Fibroblast of lung (primary cell): ENCODE measurements around the gene STRN3. TPM values are rescaled to one million over a fixed set of nuclear protein-coding genes. Genes with fewer than 3 reads are reported as not detected.

Source experiments
- DNase-seq, 2 donors: peaks; one replicate each; pipeline versions ENCODE4 v3.0.0 to v3.0.0-alpha.2; 2010; ENCODE audit warnings: low read depth in 2 of 2
- H2AFZ ChIP-seq: 2 replicates; pipeline ENCODE4 v1.5.1; 2012; ENCODE audit warnings: low read length, control low read depth, inconsistent platforms
- H3K27ac ChIP-seq: 2 replicates; pipeline ENCODE4 v1.5.1; 2011; ENCODE audit warnings: low read length, control low read depth; ENCODE audit not compliant: insufficient read depth
- H3K27me3 ChIP-seq: 2 replicates; pipeline ENCODE4 v1.5.1; 2011; ENCODE audit warnings: mild to moderate bottlenecking, low read length; ENCODE audit not compliant: control insufficient read depth, insufficient read depth
- H3K36me3 ChIP-seq: 2 replicates; pipeline ENCODE4 v1.5.1; 2011; ENCODE audit warnings: low read length; ENCODE audit not compliant: control insufficient read depth, insufficient read depth
- H3K4me1 ChIP-seq: 2 replicates; pipeline ENCODE4 v1.5.1; 2011; ENCODE audit warnings: low read length; ENCODE audit not compliant: control insufficient read depth, insufficient read depth; ENCODE audit errors: extremely low read depth
- H3K4me2 ChIP-seq: 2 replicates; pipeline ENCODE4 v1.5.1; 2011; ENCODE audit warnings: low read length, control low read depth; ENCODE audit not compliant: insufficient read depth; ENCODE audit errors: extremely low read depth
- H3K4me3 ChIP-seq, 4 experiments: fragments of 200-600 bp in 1 of 4; sonication (generic) in 1 of 4; replicated peaks in 1 of 4; 2 replicates each; pipeline ENCODE4 v1.5.1; 2011 to 2016; ENCODE audit warnings: low read length in 4 of 4, low read depth in 3 of 4, mild to moderate bottlenecking in 3 of 4, control low read depth in 2 of 4, inconsistent platforms in 1 of 4, mixed read lengths in 1 of 4; ENCODE audit not compliant: insufficient read depth in 1 of 4; ENCODE audit errors: control extremely low read depth in 1 of 4
- H3K79me2 ChIP-seq: 2 replicates; pipeline ENCODE4 v1.5.1; 2012; ENCODE audit warnings: mild to moderate bottlenecking, low read length, inconsistent platforms; ENCODE audit not compliant: control insufficient read depth, insufficient read depth
- H3K9ac ChIP-seq: 2 replicates; pipeline ENCODE4 v1.5.1; 2011; ENCODE audit warnings: mild to moderate bottlenecking, low read length, control low read depth; ENCODE audit not compliant: insufficient read depth
- H3K9me3 ChIP-seq: 2 replicates; pipeline ENCODE4 v1.5.1; 2012; ENCODE audit warnings: low read depth, low read length; ENCODE audit not compliant: control insufficient read depth, insufficient read depth
- H4K20me1 ChIP-seq: 2 replicates; pipeline ENCODE4 v1.5.1; 2011; ENCODE audit warnings: low read length; ENCODE audit not compliant: control insufficient read depth, insufficient read depth; ENCODE audit errors: extremely low read depth
- EZH2 ChIP-seq: IDR thresholded peaks from 2 replicates; pipeline ENCODE4 v1.5.1; 2012; ENCODE audit warnings: low read length, control low read depth, mild to moderate bottlenecking; ENCODE audit errors: missing control alignments
- polyA plus RNA-seq, 2 donors: library from polyadenylated mRNA; depleted of rRNA in 1 of 2; stranded (reverse) in 1 of 2; unstranded in 1 of 2; fragments of >200 nt; gene quantifications; 2 replicates each; pipeline ENCODE4 v1.2.1, GENCODE V29; 2011 to 2012; ENCODE audit warnings: missing spikeins in 1 of 2
- total RNA-seq: library from RNA; depleted of rRNA; stranded (reverse); fragments of >200 nt; gene quantifications from 2 replicates; pipeline ENCODE4 v1.2.1, GENCODE V29; 2014
- TF ChIP-seq, protein P1 (sequence below), 2 donors: IDR thresholded peaks in 1 of 2; conservative IDR thresholded peaks in 1 of 2; 1 replicate in 1 of 2; 2 replicates in 1 of 2; pipeline ENCODE4 v1.5.1; 2011 to 2012; ENCODE audit warnings: low read length in 2 of 2, control low read depth in 1 of 2, inconsistent platforms in 1 of 2, low read depth in 1 of 2, mild to moderate bottlenecking in 1 of 2

STRN3 gene
- total and polyA plus RNA-seq, 2 donors (not counting 1 experiment from before 2014, with no cell fraction given): 42.0 to 88.2 TPM

DNA sequence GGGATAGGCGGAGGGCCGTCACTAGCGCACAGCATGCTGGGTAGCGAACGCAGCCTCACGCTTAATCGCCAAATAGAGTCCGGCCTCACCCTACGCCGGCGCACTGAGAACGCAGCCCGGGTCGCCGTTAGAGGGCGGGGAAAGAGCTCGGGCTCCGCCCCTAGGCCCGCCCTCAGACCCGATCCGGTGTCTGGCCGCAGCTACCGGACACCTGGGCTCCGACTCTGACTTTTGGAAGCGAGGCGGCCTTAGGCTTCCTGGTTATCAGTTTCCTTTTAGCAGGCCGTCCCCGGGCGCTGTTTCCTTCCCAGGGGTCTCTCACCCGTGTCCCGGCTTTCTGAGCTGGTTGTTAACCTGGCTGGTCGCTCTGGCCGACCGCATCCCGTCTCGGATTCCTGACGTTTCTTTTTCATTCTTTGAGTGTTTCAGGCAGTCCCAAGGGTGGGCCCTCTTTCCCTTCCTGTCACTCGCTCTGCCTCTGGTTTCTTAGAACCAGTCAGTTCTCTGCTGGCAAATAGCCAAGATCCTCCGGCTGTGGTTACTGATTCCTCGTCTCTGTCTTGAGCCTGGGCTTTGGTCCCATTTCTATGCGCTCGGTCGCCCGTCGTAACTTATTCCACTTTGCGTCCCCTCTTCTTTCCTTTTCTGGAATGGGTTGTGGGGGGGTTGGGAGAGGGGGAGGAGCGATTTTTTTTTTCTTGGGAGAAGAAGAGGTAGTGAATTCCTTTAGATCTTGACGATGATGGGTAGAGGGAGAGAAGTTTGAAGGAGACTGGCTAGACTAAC lies 464 bp upstream of the STRN3 start:
- peak; percentile 96 to 97 for DNase-seq
- Histone ChIP-seq H3K36me3 (no peaks in the 10 kb centered on the region), H3K27me3 (no peaks in the 10 kb centered on the region), H3K9me3 (no peaks in the 10 kb centered on the region), H2AFZ (peak overlapping the region; percentile 84), H3K79me2 (peaks cover 44% of the 10 kb centered on the region), H4K20me1 (no peaks in the 10 kb centered on the region), H3K4me1 (no peaks in the 10 kb centered on the region), H3K4me2 (peak overlapping the region; percentile 88), H3K4me3 (peak overlapping the region; percentile 63 to 92 (median 84)), H3K9ac (peak overlapping the region; percentile 91), H3K27ac (peak overlapping the region; percentile 98)
- TF ChIP-seq EZH2: no peak
- TF ChIP-seq, protein P1, sequence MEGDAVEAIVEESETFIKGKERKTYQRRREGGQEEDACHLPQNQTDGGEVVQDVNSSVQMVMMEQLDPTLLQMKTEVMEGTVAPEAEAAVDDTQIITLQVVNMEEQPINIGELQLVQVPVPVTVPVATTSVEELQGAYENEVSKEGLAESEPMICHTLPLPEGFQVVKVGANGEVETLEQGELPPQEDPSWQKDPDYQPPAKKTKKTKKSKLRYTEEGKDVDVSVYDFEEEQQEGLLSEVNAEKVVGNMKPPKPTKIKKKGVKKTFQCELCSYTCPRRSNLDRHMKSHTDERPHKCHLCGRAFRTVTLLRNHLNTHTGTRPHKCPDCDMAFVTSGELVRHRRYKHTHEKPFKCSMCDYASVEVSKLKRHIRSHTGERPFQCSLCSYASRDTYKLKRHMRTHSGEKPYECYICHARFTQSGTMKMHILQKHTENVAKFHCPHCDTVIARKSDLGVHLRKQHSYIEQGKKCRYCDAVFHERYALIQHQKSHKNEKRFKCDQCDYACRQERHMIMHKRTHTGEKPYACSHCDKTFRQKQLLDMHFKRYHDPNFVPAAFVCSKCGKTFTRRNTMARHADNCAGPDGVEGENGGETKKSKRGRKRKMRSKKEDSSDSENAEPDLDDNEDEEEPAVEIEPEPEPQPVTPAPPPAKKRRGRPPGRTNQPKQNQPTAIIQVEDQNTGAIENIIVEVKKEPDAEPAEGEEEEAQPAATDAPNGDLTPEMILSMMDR (conservative IDR thresholded peaks at IDR 0.05 in 1 of 2, IDR thresholded peaks at IDR 0.05 in 1 of 2; ENCODE audit: low read depth in 1 of 2, low read length in 2 of 2): no peak

DNA sequence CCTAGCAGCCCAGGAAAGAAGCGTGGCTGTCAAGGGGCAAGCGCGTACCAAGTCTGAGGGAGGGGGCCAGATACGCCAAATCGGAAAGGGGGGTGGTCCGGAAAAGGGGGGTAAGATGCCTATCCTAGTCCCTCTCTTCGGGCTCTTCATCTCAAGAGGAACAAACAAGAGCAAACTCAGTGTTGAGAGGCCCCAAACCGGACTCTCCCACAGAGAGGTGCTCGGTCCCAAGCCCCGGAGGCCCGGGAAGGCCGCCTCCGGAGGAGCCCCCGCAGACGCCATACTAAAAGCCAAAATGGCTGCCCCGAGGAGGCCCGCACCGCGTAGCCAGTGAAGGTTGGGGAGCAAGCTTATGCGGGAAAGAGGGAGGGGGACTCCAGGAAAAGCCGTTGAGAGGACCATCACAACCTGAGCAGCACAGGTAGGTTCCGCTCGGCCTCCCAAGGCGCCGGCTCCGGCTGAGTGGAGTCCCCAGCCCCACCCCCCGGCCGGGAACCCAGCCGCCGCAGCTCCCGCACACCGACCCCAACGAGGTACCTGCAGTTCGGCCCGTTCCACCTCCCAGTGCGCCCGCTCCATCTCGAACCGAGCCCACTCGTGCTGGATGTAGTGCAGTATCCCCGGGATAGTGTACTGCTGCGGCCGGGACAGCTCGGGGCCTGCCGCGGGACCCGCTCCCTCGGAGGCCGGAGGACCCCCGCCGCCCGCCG lies 657 bp downstream of the STRN3 start, which contains the start of gene AP4S1:
TSS of gene AP4S1 (plus strand) at position 283 of the 710 bp plus-strand sequence. CDS start 40,548 bp downstream, outside the sequence.
- DNase-seq: peak in 1 of 2 donors; percentile 26
- H3K9me3 ChIP-seq: no peaks in the 10 kb centered on the region
- H3K4me1 ChIP-seq: no peaks in the 10 kb centered on the region
- peak within 1 kb of the TSS; percentile 84 to 93 (median 91) for H3K4me3 ChIP-seq
- H2AFZ ChIP-seq: peak within 1 kb of the TSS; percentile 85
- H3K4me2 ChIP-seq: peak within 1 kb of the TSS; percentile 88
- H4K20me1 ChIP-seq: no peaks in the 10 kb centered on the region
- H3K36me3 ChIP-seq: no peaks in the 10 kb centered on the region
- H3K27me3 ChIP-seq: no peaks in the 10 kb centered on the region
- no peak for TF ChIP-seq EZH2
- TF ChIP-seq, protein P1 (conservative IDR thresholded peaks at IDR 0.05 in 1 of 2, IDR thresholded peaks at IDR 0.05 in 1 of 2; ENCODE audit: low read depth in 1 of 2, low read length in 2 of 2): no peak
- H3K79me2 ChIP-seq: peaks cover 54% of the 10 kb centered on the region
- peak within 1 kb of the TSS; percentile 93 for H3K9ac ChIP-seq
- H3K27ac ChIP-seq: peak within 1 kb of the TSS; percentile 98
